PC-9 (cell line): ENCODE results near the gene BLOC1S4.

Experiments used
- CTCF ChIP-seq: fragments of 200-600 bp; sonication (generic); conservative IDR thresholded peaks from 2 replicates; pipeline ENCODE4 v1.6.1; 2017; ENCODE audit warnings: mixed run types, antibody characterized with exemption, mild to moderate bottlenecking, moderate library complexity
- EZH2 ChIP-seq: fragments of 200-600 bp; sonication (generic); IDR thresholded peaks from 2 replicates; pipeline ENCODE4 v1.8.0; 2017; ENCODE audit warnings: antibody characterized with exemption, low read depth

GRCh38 chr4:6694177-6694901 lies 21.6 kb upstream of the BLOC1S4 start:
- no peak for TF ChIP-seq CTCF
- TF ChIP-seq EZH2 = no peak
